ENCODE measurements around the gene LMOD2.

DNA sequence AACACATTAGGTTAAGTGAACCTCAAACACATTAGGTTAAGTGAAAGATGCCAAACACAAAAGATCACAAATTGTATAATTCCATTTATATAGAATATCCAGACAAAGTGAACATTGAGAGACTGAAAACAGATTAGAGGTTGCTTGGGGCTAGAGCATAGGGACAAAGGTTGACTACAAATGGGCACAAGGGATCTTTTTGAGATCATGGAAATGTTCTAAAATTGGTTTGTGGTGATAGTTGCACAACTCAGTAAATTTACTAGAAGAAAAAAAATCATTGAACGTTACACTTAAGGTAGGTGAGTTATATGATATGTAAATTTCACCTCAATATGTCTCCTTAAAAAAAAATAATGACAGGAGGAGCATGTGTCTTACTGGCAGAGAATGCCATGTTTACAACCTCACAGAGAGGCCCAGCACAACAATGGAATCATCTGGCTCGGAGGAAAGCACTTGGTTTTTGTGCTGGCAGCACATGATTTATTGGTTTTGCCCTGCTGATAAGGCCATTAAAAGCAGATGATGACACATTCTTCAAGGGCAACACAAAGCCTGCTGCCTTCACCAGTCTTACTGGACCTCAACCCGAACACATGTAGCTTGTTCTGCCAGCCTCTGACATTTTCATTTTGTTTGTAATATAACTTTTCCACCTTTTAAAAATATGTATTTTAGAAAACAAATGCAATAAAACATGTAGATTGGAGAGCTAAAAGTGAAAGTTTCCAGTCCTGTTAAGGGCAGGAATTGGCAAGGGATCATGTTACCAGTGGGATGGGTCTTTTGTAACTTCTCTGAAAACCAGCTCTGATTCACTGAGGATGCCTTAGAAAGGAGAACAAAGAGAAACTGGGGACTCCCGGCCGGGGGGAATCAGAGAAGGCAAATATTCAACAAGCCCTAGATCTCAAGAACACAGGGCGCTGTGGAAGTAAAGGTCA, 11.9 kb upstream of the LMOD2 start:
- peak in 1 of 2 donors; percentile 81 for TF ChIP-seq POLR2A (IDR thresholded peaks at IDR 0.05)
- TF ChIP-seq, protein P1, sequence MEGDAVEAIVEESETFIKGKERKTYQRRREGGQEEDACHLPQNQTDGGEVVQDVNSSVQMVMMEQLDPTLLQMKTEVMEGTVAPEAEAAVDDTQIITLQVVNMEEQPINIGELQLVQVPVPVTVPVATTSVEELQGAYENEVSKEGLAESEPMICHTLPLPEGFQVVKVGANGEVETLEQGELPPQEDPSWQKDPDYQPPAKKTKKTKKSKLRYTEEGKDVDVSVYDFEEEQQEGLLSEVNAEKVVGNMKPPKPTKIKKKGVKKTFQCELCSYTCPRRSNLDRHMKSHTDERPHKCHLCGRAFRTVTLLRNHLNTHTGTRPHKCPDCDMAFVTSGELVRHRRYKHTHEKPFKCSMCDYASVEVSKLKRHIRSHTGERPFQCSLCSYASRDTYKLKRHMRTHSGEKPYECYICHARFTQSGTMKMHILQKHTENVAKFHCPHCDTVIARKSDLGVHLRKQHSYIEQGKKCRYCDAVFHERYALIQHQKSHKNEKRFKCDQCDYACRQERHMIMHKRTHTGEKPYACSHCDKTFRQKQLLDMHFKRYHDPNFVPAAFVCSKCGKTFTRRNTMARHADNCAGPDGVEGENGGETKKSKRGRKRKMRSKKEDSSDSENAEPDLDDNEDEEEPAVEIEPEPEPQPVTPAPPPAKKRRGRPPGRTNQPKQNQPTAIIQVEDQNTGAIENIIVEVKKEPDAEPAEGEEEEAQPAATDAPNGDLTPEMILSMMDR (IDR thresholded peaks at IDR 0.05), result no peak

Measured in adrenal gland (tissue), 5 donors.